ENCODE measurements around the gene MON1A. TPM values are rescaled to one million over a fixed set of nuclear protein-coding genes. Genes with fewer than 3 reads are reported as not detected.
A peak's percentile ranks its signal among the peaks of the same experiment; 100 is the strongest.
"Not testable (repeated sequence)": the region's sequence is repeated elsewhere in the genome, so short reads cannot be mapped to it uniquely, and the experiment has no call there.

MON1A gene
- total RNA-seq, 1 donor from 2014 or later: 15.5 TPM

GRCh38 chr3:49911124-49911420 is 18.5 kb downstream of the MON1A start:
- Mint-ChIP-seq H3K27ac (no peak overlapping the region), H3K27me3 (ENCODE audit: insufficient read depth) (no peaks in the 10 kb centered on the region), H3K36me3 (ENCODE audit: low read depth) (peaks cover 12% of the 10 kb centered on the region), H3K4me1 (ENCODE audit: low read depth) (peaks cover 13% of the 10 kb centered on the region), H3K4me3 (no peak overlapping the region), H3K9me3 (no peaks in the 10 kb centered on the region)
- intact Hi-C loops (cut with micrococcal nuclease): no loop called here
- no peak for DNase-seq (ENCODE audit: low spot score)

GRCh38 chr3:49910409-49911123 is 19.0 kb downstream of the MON1A start:
- Mint-ChIP-seq H3K27me3 (ENCODE audit: insufficient read depth) (no peaks in the 10 kb centered on the region), H3K4me1 (ENCODE audit: low read depth) (peaks cover 18% of the 10 kb centered on the region), H3K4me3 (no peak overlapping the region), H3K9me3 (no peaks in the 10 kb centered on the region), H3K36me3 (ENCODE audit: low read depth) (peaks cover 12% of the 10 kb centered on the region), H3K27ac (no peak overlapping the region)
- intact Hi-C loops (cut with micrococcal nuclease): no loop called here
- DNase-seq (ENCODE audit: low spot score): no peak

GRCh38 chr3:49908373-49909199 is 21.0 kb downstream of the MON1A start:
- no peak overlapping the region for H3K4me3 Mint-ChIP-seq
- H3K27me3 Mint-ChIP-seq (ENCODE audit: insufficient read depth): no peaks in the 10 kb centered on the region
- H3K36me3 Mint-ChIP-seq (ENCODE audit: low read depth): peaks cover 14% of the 10 kb centered on the region
- H3K27ac Mint-ChIP-seq: no peak overlapping the region
- H3K9me3 Mint-ChIP-seq: no peaks in the 10 kb centered on the region
- intact Hi-C loops (cut with micrococcal nuclease): no loop called here
- DNase-seq (ENCODE audit: low spot score): no peak
- H3K4me1 Mint-ChIP-seq (ENCODE audit: low read depth): peaks cover 32% of the 10 kb centered on the region

GRCh38 chr3:49906073-49906743 is 23.4 kb downstream of the MON1A start:
- Mint-ChIP-seq H3K4me1 (ENCODE audit: low read depth) (peaks cover 32% of the 10 kb centered on the region), H3K36me3 (ENCODE audit: low read depth) (peaks cover 8% of the 10 kb centered on the region), H3K27me3 (ENCODE audit: insufficient read depth) (no peaks in the 10 kb centered on the region), H3K27ac (peak overlapping the region; percentile 57), H3K4me3 (peak overlapping the region; percentile 16), H3K9me3 (no peaks in the 10 kb centered on the region)
- DNase-seq (ENCODE audit: low spot score): peak; percentile 29
- intact Hi-C loops (cut with micrococcal nuclease): loop anchor here (1.0 kb wide), 3 partner anchors 34 to 203 kb away; partner anchors contain the start of gene RBM6

GRCh38 chr3:49904448-49904847 is 25.2 kb downstream of the MON1A start:
- not testable (repeated sequence) for H3K36me3 Mint-ChIP-seq (ENCODE audit: low read depth); H3K27ac Mint-ChIP-seq; H3K27me3 Mint-ChIP-seq (ENCODE audit: insufficient read depth); DNase-seq (ENCODE audit: low spot score); H3K9me3 Mint-ChIP-seq
- peaks cover 32% of the 10 kb centered on the region for H3K4me1 Mint-ChIP-seq (ENCODE audit: low read depth)
- intact Hi-C loops (cut with micrococcal nuclease): loop anchor here (5.0 kb wide), 2 partner anchors 117 to 367 kb away; partner anchors contain the start of gene IP6K1
- H3K4me3 Mint-ChIP-seq: peak overlapping the region; percentile 86

- H3K4me3 Mint-ChIP-seq: peak within 1 kb of the TSS; percentile 86
- peaks cover 2% of the 10 kb centered on the region for H3K36me3 Mint-ChIP-seq (ENCODE audit: low read depth)
- intact Hi-C loops (cut with micrococcal nuclease): loop anchor here (1.0 to 5.0 kb wide), 5 partner anchors 26 to 396 kb away; partner anchors contain the start of genes HYAL3, IP6K1, MON1A and NAA80
- H3K27ac Mint-ChIP-seq: peak within 1 kb of the TSS; percentile 90
- H3K4me1 Mint-ChIP-seq (ENCODE audit: low read depth): peaks cover 32% of the 10 kb centered on the region
- no peaks in the 10 kb centered on the region for H3K27me3 Mint-ChIP-seq (ENCODE audit: insufficient read depth)
- DNase-seq (ENCODE audit: low spot score): peak; percentile 86
- no peaks in the 10 kb centered on the region for H3K9me3 Mint-ChIP-seq
Measured at GRCh38 chr3:49903451-49904424, 25.9 kb downstream of the MON1A start, which contains the start of gene MST1R. TSS of gene MST1R (minus strand) at chr3:49903873. CDS start at chr3:49903609, 264 bp downstream.

- no peaks in the 10 kb centered on the region for H3K27me3 Mint-ChIP-seq (ENCODE audit: insufficient read depth)
- intact Hi-C loops (cut with micrococcal nuclease): loop anchor here (1.0 to 5.0 kb wide), 5 partner anchors 27 to 397 kb away; partner anchors contain the start of genes HYAL3, IP6K1, MON1A and NAA80
- no peak overlapping the region for H3K27ac Mint-ChIP-seq
- H3K9me3 Mint-ChIP-seq: no peaks in the 10 kb centered on the region
- no peak for DNase-seq (ENCODE audit: low spot score)
- peaks cover 32% of the 10 kb centered on the region for H3K4me1 Mint-ChIP-seq (ENCODE audit: low read depth)
- no peak overlapping the region for H3K4me3 Mint-ChIP-seq
- H3K36me3 Mint-ChIP-seq (ENCODE audit: low read depth): peaks cover 2% of the 10 kb centered on the region
Measured at GRCh38 chr3:49902511-49903345, 26.9 kb downstream of the MON1A start.

GRCh38 chr3:49901366-49902339 is 28.0 kb downstream of the MON1A start:
- intact Hi-C loops (cut with micrococcal nuclease): loop anchor here (5.0 kb wide), 2 partner anchors 114 to 364 kb away; partner anchors contain the start of gene IP6K1
- Mint-ChIP-seq H3K4me1 (ENCODE audit: low read depth) (peaks cover 24% of the 10 kb centered on the region), H3K27ac (no peak overlapping the region), H3K4me3 (no peak overlapping the region), H3K27me3 (ENCODE audit: insufficient read depth) (no peaks in the 10 kb centered on the region), H3K36me3 (ENCODE audit: low read depth) (peaks cover 2% of the 10 kb centered on the region), H3K9me3 (no peaks in the 10 kb centered on the region)
- DNase-seq (ENCODE audit: low spot score): no peak

GRCh38 chr3:49900491-49901153 is 29.0 kb downstream of the MON1A start:
- H3K27ac Mint-ChIP-seq: no peak overlapping the region
- intact Hi-C loops (cut with micrococcal nuclease): loop anchor here (5.0 kb wide), 2 partner anchors 113 to 363 kb away; partner anchors contain the start of gene IP6K1
- no peak for DNase-seq (ENCODE audit: low spot score)
- H3K36me3 Mint-ChIP-seq (ENCODE audit: low read depth): peaks cover 2% of the 10 kb centered on the region
- no peak overlapping the region for H3K4me3 Mint-ChIP-seq
- H3K4me1 Mint-ChIP-seq (ENCODE audit: low read depth): peaks cover 14% of the 10 kb centered on the region
- H3K27me3 Mint-ChIP-seq (ENCODE audit: insufficient read depth): no peaks in the 10 kb centered on the region
- H3K9me3 Mint-ChIP-seq: no peaks in the 10 kb centered on the region

GRCh38 chr3:49899815-49900214 is 29.8 kb downstream of the MON1A start:
- DNase-seq (ENCODE audit: low spot score): no peak

More at GRCh38 chr3:49899815-49900214, 29.8 kb downstream of the MON1A start:
- Mint-ChIP-seq H3K36me3 (ENCODE audit: low read depth) (peaks cover 2% of the 10 kb centered on the region), H3K27me3 (ENCODE audit: insufficient read depth) (no peaks in the 10 kb centered on the region), H3K4me1 (ENCODE audit: low read depth) (peaks cover 8% of the 10 kb centered on the region), H3K9me3 (no peaks in the 10 kb centered on the region), H3K4me3 (no peak overlapping the region), H3K27ac (no peak overlapping the region)
- intact Hi-C loops (cut with micrococcal nuclease): loop anchor here (5.0 kb wide), 2 partner anchors 113 to 363 kb away; partner anchors contain the start of gene IP6K1
